OCI-LY1 (cell line): ENCODE results near the gene BABAM2.

Experiments
- EZH2 ChIP-seq: fragments of 200-600 bp; sonication (generic), shearing (Covaris generic); IDR thresholded peaks from 2 replicates; pipeline ENCODE4 v1.8.0; 2017; ENCODE audit warnings: borderline replicate concordance, mixed run types, mild to moderate bottlenecking, antibody characterized with exemption, low read length, moderate library complexity, mixed read lengths
- TF ChIP-seq, protein P1 (sequence below): fragments of 200-600 bp; sonication (generic), shearing (Covaris generic); IDR thresholded peaks from 2 replicates; pipeline ENCODE4 v1.5.1; 2017; ENCODE audit warnings: mild to moderate bottlenecking, antibody characterized with exemption, low read length, moderate library complexity, mixed read lengths

DNA sequence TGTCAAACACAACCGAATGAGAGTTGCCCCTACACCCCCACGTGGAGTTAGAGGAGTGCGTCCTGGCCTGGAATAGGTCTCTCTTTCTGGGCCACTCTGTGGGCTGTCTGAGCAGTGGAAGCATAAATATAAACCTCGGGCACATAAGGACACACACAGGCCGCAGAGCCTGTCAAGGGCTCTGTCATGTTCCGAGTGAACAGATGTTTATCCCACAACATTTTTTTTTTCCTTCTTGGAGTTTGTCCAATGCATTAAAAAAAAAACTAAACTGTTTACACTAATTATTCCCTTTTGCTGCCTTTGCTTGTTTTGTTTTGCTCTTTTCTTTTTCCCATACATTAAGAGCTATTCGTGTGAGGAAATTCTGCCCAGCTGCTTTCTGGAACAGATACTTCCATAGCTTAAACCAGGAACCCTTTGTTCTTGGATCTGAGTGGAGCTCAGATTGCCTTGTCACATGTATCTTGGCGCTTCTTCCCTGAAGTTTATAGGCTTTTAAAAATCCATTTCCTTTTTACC, 273.8 kb downstream of the BABAM2 start:
- no peak for TF ChIP-seq EZH2
- TF ChIP-seq, protein P1, sequence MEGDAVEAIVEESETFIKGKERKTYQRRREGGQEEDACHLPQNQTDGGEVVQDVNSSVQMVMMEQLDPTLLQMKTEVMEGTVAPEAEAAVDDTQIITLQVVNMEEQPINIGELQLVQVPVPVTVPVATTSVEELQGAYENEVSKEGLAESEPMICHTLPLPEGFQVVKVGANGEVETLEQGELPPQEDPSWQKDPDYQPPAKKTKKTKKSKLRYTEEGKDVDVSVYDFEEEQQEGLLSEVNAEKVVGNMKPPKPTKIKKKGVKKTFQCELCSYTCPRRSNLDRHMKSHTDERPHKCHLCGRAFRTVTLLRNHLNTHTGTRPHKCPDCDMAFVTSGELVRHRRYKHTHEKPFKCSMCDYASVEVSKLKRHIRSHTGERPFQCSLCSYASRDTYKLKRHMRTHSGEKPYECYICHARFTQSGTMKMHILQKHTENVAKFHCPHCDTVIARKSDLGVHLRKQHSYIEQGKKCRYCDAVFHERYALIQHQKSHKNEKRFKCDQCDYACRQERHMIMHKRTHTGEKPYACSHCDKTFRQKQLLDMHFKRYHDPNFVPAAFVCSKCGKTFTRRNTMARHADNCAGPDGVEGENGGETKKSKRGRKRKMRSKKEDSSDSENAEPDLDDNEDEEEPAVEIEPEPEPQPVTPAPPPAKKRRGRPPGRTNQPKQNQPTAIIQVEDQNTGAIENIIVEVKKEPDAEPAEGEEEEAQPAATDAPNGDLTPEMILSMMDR, result no peak
